ENCODE data around the gene CALR3.
"Not testable (repeated sequence)": the region's sequence is repeated elsewhere in the genome, so short reads cannot be mapped to it uniquely, and the experiment has no call there.

The CALR3 gene

GRCh38 chr19:16486476-16486875 is 9.5 kb downstream of the CALR3 start:
- DNase-seq, result not testable (repeated sequence)

- no peak for DNase-seq
These were observed 13.2 kb downstream of the CALR3 start for GRCh38 chr19:16482745-16483144.

DNA sequence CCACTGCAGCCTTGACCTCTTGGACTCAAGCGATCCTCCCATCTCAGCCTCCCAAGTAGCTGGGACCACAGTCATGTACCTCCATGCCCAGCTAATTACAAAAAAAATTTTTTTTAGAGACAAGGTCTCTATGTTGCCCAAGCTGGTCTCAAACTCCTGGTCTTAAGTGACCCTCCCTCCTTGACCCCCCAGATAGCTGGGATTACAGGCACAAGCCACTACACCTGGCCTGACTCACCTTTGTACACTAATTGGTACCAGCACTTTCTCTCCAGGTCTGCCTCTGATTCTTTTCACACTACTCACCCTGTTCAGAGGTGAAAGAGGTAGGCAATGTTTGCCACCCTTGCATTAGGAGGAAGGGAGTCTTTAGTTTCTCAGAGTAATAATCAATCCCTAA is 18.7 kb downstream of the CALR3 start:
- DNase-seq, result no peak

- no peak for DNase-seq
These were observed 19.6 kb downstream of the CALR3 start for GRCh38 chr19:16476401-16476800.

GRCh38 chr19:16473875-16474392 is 22.0 kb downstream of the CALR3 start:
- no peak for DNase-seq

- no peak for DNase-seq
These were observed 23.0 kb downstream of the CALR3 start for GRCh38 chr19:16472992-16473391.

DNA sequence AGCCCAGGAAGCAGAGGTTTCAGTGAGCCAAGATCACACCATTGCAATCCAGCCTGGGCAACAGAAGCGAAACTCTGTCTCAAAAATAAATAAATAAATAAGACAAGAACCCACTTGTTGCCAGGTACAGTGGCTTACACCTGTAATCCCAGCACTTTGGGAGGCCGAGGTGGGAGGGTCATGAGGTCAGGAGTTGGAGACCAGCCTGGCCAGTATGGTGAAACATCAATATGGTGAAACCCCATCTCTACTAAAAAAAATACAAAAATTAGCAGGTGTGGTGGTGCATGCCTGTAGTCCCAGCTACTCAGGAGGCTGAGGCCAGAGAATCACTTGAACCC is 23.4 kb downstream of the CALR3 start:
- not testable (repeated sequence) for DNase-seq

- DNase-seq, result peak; percentile 29 to 42
These were observed 24.8 kb downstream of the CALR3 start for GRCh38 chr19:16470911-16471811.

DNA sequence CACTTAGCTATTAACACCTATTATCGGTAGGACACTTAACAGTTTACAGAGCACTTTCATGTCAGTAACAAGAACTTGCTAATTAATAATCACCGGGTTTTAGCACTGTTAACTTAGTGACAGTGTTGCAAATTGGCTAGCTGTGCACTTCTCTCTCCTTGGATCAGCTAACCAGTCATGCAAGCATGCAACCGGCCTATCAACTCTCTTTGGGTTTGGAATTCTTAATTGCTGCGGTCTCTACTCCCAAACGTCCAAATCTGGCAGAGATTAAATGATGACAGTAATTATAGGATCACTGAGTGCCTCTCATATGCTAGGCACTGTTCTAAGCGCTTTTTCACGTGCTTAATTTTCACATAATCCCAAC is 25.4 kb downstream of the CALR3 start:
- DNase-seq, result no peak

- no peak for DNase-seq
These were observed 28.4 kb downstream of the CALR3 start for GRCh38 chr19:16467581-16467980.

DNA sequence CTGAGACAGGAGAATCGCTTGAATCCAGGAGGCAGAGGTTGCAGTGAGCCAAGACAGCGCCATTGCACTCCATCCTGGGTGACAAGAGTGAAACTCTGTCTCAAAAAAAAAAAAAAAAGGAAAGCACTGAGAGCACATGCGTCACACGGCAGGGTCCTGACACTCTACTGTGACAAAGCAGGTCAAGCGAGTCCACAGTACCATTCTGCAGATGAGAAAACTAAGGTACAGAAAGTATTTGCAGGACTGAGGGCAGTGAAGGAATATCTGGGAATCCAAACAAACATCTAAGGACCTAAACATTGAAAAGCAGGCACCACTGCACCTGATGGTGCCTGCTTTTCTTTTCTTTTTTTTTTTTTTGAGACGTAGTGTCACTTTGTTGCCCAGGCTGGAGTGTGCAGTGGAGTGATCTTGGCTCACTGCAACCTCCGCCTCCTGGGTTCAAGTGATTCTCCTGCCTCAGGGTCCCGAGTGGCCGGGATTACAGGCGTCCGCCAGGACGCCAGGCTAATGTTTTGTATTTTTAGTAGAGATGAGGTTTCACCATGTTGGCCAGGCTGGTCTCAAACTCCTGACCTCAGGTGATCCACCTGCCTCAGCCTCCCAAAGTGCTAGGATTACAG is 29.1 kb downstream of the CALR3 start:
- DNase-seq, result not testable (repeated sequence)

DNA sequence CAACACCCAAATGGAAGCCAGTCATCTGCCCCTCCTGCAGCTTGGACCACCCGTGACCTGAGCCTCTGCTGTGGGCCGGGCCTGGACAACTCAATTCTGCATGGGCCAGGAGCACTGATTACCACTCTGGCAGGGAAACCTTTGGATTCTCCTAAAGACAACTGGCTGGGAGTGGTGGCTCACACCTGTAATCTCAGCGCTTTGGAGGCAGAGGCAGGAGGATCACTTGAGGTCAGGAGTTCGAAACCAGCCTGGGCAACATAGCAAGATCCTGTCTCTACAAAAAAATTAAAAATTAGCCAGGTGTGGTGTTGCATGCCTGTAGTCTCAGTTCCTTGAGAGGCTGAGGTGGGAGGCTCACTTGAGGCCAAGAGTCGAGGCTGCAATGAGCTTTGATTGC is 30.7 kb downstream of the CALR3 start:
- DNase-seq, result no peak

DNA sequence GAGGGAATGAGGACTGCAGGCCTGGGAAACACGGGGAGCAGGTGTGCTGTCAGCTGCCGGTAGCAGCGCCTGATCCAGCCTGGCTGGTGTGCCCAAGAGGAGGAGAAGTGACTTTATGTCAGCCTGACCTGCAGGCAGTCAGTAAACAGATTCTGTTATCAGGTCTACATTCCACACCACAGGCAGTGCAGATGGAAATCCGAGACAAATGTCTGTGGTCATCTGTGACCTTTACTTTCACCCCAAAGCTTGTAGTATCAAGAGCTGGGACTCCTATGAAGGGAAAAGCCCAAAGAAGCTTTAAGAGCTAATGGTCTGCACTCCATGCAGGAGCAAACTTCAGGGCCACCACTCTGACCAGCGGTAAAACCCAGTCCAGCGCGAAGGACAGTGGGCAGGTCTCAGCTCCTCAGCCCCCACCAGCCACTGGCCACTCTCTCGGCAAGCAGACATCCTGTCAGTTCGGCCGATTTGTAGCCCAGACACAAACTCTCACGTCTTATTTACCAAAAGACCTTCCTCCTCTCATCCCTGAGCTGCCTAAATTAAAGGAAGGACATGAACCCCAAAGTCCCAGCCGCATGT is 31.9 kb downstream of the CALR3 start:
- DNase-seq, result no peak

GRCh38 chr19:16463341-16463990 is 32.5 kb downstream of the CALR3 start:
- DNase-seq, result no peak

- DNase-seq, result no peak
These were observed 33.2 kb downstream of the CALR3 start for GRCh38 chr19:16462757-16463250.

DNA sequence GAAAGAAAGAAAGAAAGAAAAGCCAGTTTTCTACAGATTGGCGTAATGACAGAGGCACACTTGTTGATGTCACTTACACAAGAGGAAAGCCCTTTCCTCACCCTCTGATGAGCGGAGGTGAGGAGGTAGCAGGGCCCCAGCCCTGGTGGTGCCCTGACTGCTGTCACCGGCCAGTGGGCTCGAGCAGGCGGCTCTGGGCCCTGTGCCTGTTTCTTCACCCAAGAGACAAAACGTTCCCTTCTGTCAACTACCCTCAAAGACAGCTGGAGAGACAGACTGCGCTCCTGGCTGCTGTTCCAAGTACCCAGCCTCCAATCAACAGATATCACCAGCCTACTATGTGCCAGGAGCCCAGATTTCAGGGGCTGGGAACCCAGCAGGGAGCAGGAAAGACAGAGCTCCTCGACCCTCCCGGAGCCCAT is 34.3 kb downstream of the CALR3 start:
- no peak for DNase-seq

DNA sequence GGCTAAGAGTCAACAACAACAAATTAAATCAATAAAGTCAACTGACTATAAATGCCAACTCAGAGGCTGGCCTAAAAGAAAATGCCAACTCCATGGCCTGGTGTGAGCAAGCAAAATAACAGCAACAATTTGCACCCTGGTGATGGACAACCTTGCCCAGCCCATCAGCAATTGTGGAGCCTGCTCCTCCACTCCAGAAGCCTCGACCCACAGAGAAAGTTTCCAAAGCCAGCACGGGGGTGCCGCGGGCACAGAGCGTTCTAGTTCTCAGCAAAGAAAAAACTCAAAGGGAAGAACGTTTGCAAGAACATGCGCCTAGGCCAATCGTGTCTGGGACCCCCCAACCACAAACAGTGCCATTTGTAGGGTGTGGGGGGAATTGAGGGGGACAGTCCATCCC is 35.5 kb downstream of the CALR3 start:
- DNase-seq, result no peak

DNA sequence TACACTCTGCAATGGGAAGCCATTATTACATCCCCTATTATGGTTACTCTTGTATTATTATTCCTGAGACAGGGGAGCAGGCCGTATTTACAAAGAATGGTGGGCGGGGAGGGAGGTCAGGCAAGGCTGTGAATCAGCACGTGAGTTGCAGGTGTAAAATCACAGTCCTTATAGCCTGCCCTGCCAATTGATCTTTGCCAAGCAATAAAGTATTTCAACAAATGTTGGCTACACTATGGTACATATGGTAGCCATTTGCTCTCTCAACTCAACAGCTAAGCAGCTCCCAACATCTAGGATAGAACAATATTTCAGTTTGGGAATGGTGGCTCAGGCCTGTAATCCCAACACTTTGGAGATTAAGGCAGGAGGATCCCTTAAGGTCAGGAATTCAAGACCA is 36.3 kb downstream of the CALR3 start:
- DNase-seq, result no peak

DNA sequence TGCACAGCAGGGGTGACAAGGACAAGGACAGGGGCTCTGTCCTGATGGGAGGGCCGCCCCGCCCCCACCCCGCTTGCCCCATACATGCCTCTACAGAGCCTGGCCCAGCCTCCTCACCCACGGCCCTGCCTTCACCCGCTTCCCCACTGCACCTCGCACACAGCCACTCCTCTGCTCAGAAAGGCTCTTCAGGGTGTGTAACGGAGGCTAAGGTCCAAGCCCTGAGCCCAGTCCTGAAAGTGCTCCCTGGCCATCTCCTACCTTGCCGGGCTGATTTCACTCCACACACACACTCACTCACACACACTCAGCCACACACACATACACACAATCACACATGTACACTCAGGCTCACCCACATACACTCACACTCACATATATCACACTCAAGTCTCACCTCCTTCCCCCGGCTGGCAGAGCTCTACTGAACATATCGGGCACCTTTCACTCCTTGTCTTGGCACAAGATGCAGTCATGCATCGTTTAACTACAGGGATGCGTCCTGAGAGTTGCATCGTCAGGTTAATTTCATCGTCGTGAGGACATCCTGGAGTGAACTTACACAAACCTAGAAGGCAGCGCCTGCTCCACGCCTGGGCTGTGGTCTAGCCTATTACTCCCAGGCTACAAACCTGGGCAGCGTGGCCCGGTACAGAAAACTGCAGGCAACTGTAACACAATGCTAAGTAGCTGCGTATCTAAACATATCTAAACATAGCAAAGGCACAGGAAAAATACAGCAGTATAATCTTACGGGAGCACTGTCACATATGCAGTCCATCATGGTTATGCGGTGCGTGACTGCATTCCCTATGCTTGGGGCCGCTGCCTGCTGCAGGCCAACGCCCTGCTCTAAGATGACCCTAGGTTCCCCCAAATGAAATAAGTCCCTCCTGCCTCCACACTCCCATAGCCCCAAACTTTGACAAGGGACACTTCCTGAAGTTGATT is 37.3 kb downstream of the CALR3 start:
- no peak for DNase-seq

GRCh38 chr19:16457954-16458331 is 38.0 kb downstream of the CALR3 start:
- DNase-seq, result no peak

GRCh38 chr19:16457195-16457953 is 38.6 kb downstream of the CALR3 start:
- peak in 1 of 2 experiments; percentile 12 for DNase-seq

Measured in activated CD4-positive, alpha-beta T cell treated with anti-CD3 and anti-CD28 coated beads, Interleukin-2, amount 50 U/mL, for 48 hours (primary cell).